GM13977 (cell line): ENCODE measurements around the gene C1QTNF1.

Experiments
- DNase-seq: peaks from one replicate; pipeline ENCODE4 v3.0.0; 2012; ENCODE audit warnings: low spot score
- CTCF ChIP-seq: IDR thresholded peaks from 2 replicates; pipeline ENCODE4 v1.5.1; 2012; ENCODE audit warnings: mild to moderate bottlenecking, control low read depth; ENCODE audit not compliant: insufficient read depth; ENCODE audit errors: extremely low read depth, missing control alignments
- in situ Hi-C: fragments of 300-500 bp; cut with MboI; formaldehyde crosslinking; loops from one replicate; pipeline ENCODE4 v1.12.0; 2022; ENCODE audit warnings: low sequenced_read_pairs, low pct_unique_long_range_greater_than_20kb, mixed read lengths, inconsistent platforms; ENCODE audit not compliant: unreplicated experiment

C1QTNF1 gene

DNA sequence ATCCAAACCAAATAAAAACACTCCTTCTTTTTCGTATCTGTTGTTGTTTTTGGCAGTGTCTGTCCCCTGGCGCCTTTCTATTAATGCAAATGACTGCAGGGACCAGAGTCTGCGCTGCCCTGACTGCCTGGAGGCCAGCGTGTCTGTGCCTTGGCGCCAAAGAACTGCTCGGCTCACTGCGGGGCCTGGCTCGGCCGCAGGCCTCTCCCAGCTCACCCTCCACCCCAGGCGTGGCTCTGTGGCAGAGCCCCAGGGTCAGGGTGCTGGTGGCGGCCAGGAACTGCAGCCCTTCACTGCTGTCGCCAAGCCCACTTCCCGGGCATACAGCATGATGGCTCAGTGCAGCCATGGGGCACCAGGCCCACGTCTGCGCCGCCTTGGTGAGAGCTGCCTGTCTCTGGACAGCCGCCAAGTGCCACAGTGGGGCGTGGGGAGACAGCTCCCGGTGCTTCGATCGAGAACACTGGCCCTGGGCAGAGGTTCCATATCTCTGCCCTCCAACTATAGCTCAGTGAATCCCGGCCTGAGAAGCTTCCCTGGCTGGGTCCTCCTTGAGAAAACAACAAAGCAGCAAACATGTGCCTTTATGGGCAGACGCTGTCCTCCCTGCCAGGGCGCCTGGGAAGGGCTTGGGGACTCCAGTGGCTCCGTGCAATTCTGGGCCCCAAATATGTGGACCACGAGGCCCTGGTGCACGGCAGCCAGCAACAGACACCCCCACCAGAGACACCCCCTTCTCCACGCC, 25.5 kb upstream of the C1QTNF1 start:
- TF ChIP-seq CTCF, result no peak
- DNase-seq, result no peak
- in situ Hi-C loops, result no loop called here

DNA sequence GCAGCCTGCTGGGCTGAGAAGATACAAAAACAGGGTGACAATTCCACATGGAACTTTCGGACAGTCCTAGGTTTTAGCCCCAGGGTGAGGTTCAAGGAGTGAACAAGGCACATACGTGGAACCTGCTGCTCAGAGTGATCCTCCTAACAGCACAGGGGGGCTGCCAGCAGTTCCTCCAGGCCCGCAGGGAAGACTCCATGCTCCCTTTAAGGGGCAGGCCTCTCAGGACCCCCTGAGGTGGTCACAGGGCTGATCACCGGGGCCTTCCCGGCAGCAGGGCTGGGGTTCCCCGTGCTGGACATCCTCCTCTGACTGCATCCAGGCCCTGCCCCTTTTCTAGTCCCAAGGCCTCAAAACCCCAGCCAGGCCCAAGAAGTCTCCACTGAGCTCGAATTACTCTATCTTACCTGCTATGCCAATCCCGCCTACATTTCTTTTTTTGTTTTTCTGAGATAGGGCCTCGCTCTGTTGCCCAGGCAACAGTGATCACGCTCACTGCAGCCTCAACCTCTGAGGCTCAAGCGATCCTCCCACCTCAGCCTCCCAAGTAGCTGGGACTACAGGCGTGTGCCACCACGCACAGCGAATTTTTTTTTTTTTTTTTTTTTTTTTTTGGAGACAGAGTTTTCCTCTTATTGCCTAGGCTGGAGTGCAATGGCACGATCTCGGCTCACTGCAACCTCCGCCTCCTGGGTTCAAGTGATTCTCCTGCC, 24.8 kb upstream of the C1QTNF1 start:
- in situ Hi-C loops, result no loop called here
- DNase-seq, result peak; percentile 27
- no peak for TF ChIP-seq CTCF

DNA sequence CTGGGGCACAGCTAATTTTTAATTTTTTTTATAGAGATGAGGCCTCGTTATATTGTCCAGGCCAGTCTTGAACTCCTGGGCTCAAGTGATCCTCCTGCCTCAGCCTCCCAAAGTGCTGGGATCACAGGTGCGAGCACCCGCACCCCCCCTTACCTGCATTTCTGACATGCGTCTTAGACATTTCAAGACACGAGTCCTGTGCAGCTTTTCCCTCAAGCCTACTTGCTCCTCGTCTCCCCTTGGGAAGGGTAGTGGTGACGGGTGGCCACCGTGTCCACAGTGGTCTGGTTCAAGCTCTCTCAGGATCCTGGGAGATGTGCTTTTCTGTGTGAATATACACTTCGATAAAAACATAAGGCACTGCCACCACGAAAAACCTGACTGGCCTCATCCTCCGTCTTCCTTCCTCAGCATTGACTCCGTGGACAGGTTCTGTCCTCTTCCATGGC, 24.0 kb upstream of the C1QTNF1 start:
- DNase-seq, result peak; percentile 7
- TF ChIP-seq CTCF, result no peak
- in situ Hi-C loops, result no loop called here

DNA sequence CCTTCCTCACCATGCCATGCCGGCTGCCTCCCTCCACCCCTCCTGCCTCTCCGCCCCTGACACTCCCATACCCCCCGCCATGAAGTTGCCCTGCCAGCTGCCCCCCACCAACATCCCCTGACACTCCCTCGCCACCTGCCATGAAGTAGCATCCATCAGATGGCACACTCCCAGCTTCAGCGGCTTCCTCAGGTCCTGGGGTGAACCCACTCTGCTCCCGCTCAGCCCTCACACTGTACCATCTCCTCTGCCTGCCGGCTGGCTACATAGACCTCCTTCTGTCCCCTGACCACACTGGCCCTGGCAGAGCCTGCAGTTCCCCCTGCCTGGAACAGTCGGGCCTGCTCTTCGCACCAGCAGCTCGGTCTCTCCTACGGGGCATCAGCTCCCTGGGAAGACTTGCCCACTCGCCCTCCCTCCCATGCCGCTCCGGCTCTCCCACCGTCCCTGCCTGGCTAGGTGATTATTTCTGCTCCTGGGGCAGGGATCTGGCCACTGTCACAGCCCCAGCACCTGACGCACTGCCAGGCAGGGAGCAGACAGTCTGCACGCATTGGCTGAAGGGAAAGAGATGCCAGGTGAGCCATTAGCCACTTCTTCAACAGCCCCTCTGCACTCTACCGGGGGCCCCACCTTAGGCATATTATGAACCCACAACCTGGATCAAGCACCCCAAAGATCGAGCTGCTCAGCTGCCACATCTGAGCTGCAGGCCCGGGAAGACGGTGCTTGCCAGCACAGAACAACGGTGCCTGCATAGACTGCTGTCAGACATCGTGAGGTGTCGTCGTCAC, 23.4 kb upstream of the C1QTNF1 start:
- DNase-seq, result peak; percentile 7
- in situ Hi-C loops, result no loop called here
- no peak for TF ChIP-seq CTCF

GRCh38 chr17:79001190-79002020, 22.6 kb upstream of the C1QTNF1 start:
- in situ Hi-C loops, result no loop called here
- no peak for TF ChIP-seq CTCF
- peak; percentile 13 for DNase-seq

GRCh38 chr17:79002291-79002690, 21.7 kb upstream of the C1QTNF1 start:
- TF ChIP-seq CTCF, result no peak
- in situ Hi-C loops, result no loop called here
- no peak for DNase-seq
